Type B pancreatic cell (in vitro differentiated cells): ENCODE measurements around the gene IQSEC1. TPM values are rescaled to one million over a fixed set of nuclear protein-coding genes. Genes with fewer than 3 reads are reported as not detected.

Source experiments
- DNase-seq: peaks from one replicate; pipeline ENCODE4 v3.0.0; 2021; ENCODE audit warnings: mixed read lengths; ENCODE audit not compliant: unreplicated experiment; ENCODE audit errors: extremely low spot score
- H3K27ac Mint-ChIP-seq: 2 replicates; pipeline ENCODE4 v1.8.0; 2021; ENCODE audit warnings: mild to moderate bottlenecking, mixed read lengths
- H3K27me3 Mint-ChIP-seq: 2 replicates; pipeline ENCODE4 v1.8.0; 2021; ENCODE audit warnings: mixed read lengths
- H3K36me3 Mint-ChIP-seq: 2 replicates; pipeline ENCODE4 v1.8.0; 2021; ENCODE audit warnings: mixed read lengths
- H3K4me1 Mint-ChIP-seq: one replicate; pipeline ENCODE4 v1.8.0; 2021; ENCODE audit warnings: mixed read lengths; ENCODE audit not compliant: unreplicated experiment
- H3K4me3 Mint-ChIP-seq: 2 replicates; pipeline ENCODE4 v1.8.0; 2021; ENCODE audit warnings: mild to moderate bottlenecking, mixed read lengths
- H3K9me3 Mint-ChIP-seq: 2 replicates; pipeline ENCODE4 v1.8.0; 2021; ENCODE audit warnings: mixed read lengths
- total RNA-seq: library from RNA; stranded (reverse); gene quantifications from 2 replicates; pipeline ENCODE4 v1.2.1, GENCODE V29; 2021; ENCODE audit warnings: low replicate concordance
- TF ChIP-seq, protein P1 (sequence below): fragments of 200-600 bp; sonication (generic); conservative IDR thresholded peaks from 2 replicates; pipeline ENCODE4 v1.5.0; 2021; ENCODE audit warnings: antibody characterized with exemption, mild to moderate bottlenecking

IQSEC1 gene
- total RNA-seq, 1 donor from 2014 or later, result 33.1 TPM

DNA sequence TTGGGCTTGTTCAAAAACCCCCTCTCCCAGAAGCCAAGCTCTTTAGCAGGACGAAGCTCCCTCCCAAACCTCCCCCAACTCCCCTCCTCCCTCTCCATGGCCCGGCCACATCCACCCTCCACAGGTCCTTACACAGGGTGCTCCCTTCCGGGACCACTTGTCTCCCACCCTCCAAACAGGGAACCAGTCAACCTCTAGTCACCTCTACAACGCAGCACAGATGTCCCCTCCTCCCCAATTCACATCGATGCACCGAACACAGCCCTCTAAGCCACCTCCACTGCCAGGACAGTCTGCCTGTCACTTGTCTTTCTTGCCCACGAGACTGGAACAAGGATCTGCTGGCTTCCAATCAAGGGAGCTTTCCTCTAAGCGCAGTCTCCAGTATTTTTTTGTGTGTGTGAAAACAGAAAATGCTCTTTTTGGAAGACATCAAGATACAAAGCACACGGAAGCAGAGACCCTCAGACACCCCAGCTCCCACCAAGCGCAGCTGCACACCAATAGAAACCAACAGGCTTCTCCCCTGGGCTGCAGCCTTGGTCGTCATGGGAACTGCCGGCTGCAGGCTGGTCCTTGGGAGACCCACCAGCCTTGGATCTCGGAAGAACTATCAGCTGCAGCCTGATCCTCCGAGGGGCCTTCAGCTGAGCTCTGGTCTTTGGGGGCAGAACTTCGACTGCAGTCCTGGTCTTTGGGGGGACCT lies 26.5 kb downstream of the IQSEC1 start:
- Mint-ChIP-seq H3K36me3 (no peaks in the 10 kb centered on the region), H3K27me3 (peaks cover 8% of the 10 kb centered on the region), H3K27ac (no peak overlapping the region), H3K9me3 (no peaks in the 10 kb centered on the region), H3K4me1 (peaks cover 34% of the 10 kb centered on the region), H3K4me3 (no peak overlapping the region)
- TF ChIP-seq, protein P1, sequence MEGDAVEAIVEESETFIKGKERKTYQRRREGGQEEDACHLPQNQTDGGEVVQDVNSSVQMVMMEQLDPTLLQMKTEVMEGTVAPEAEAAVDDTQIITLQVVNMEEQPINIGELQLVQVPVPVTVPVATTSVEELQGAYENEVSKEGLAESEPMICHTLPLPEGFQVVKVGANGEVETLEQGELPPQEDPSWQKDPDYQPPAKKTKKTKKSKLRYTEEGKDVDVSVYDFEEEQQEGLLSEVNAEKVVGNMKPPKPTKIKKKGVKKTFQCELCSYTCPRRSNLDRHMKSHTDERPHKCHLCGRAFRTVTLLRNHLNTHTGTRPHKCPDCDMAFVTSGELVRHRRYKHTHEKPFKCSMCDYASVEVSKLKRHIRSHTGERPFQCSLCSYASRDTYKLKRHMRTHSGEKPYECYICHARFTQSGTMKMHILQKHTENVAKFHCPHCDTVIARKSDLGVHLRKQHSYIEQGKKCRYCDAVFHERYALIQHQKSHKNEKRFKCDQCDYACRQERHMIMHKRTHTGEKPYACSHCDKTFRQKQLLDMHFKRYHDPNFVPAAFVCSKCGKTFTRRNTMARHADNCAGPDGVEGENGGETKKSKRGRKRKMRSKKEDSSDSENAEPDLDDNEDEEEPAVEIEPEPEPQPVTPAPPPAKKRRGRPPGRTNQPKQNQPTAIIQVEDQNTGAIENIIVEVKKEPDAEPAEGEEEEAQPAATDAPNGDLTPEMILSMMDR, result no peak
- no peak for DNase-seq

GRCh38 chr3:13045904-13046568 lies 27.2 kb downstream of the IQSEC1 start:
- Mint-ChIP-seq H3K27ac (no peak overlapping the region), H3K4me3 (no peak overlapping the region), H3K4me1 (peaks cover 36% of the 10 kb centered on the region), H3K9me3 (no peaks in the 10 kb centered on the region), H3K27me3 (peaks cover 11% of the 10 kb centered on the region), H3K36me3 (no peaks in the 10 kb centered on the region)
- TF ChIP-seq, protein P1, result no peak
- DNase-seq, result no peak

DNA sequence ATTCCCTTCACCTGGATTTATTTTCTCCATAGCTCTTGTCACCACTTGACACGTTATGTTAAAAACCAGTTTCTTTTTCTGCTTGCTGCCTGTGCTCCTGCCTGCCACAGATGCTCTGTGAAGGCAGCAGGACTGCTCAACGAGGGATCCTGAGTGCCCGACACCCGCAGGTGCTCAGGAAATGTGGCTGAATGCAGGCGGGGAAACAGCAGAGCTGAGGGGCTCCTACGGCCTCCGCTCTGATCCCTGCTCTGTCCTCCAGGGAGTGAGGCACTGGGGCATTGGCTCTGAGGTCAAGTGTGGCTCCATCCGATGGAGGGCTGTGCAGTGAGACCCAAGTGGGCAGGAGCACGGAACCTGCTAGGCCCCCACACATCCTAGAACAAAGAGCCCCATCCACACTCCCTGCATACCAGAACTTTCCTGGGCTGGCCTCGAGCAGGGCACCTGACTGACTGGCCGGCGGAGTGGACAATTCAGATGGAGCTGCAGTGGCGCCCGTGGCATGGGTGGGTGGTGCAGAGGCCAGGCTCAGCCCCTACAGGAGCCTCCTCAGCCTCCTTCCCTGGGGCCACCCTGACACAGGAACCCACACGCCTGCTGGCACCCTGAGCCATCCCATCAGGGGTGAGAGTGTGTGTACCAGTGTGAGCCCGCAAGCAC lies 27.9 kb downstream of the IQSEC1 start:
- Mint-ChIP-seq H3K27me3 (peaks cover 11% of the 10 kb centered on the region), H3K4me3 (no peak overlapping the region), H3K27ac (no peak overlapping the region), H3K9me3 (no peaks in the 10 kb centered on the region), H3K4me1 (peaks cover 39% of the 10 kb centered on the region), H3K36me3 (no peaks in the 10 kb centered on the region)
- no peak for DNase-seq
- TF ChIP-seq, protein P1, result no peak

DNA sequence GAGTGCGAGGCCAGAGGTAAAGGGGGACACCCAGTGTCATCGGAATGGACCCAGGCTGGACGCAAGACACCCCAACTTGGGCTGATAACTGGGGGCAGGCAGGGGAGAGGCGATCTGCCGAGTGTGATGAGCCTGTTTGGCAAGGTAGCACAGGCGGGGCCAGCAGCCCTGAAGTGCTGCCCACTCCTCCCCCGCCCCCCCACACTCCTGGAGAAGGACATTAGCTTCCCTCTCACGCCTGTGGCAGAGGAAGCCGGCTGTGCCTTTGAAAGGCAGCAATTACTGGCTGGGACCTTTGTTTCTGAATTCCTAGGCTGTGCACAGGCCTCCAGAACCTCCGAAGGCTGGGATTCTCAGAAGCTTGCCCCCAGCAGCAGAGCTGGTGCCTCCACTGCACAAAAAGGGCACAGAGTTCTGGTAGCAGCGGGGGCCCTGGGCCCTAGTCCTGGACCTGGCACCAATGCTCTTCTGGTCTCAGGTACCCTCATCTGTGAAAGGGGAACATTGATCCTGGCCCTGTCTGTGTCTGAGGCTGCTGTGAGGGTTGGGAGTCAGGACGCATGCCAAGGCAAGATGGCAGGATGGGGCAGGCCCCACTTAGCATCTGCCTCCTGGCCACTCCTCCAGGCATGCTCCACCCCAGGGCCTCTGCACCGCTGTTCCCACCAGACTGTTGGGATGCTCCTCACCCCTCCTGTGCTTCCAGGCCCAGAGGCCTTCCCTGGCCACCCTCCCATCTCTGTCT lies 28.6 kb downstream of the IQSEC1 start:
- no peak for DNase-seq
- Mint-ChIP-seq H3K4me3 (no peak overlapping the region), H3K27me3 (peaks cover 11% of the 10 kb centered on the region), H3K36me3 (no peaks in the 10 kb centered on the region), H3K4me1 (peaks cover 45% of the 10 kb centered on the region), H3K9me3 (no peaks in the 10 kb centered on the region), H3K27ac (no peak overlapping the region)
- TF ChIP-seq, protein P1, result no peak

- H3K4me3 Mint-ChIP-seq, result no peak overlapping the region
- H3K27ac Mint-ChIP-seq, result no peak overlapping the region
- TF ChIP-seq, protein P1, result no peak
- H3K4me1 Mint-ChIP-seq, result peaks cover 45% of the 10 kb centered on the region
- H3K36me3 Mint-ChIP-seq, result no peaks in the 10 kb centered on the region
- DNase-seq, result no peak
- peaks cover 11% of the 10 kb centered on the region for H3K27me3 Mint-ChIP-seq
- H3K9me3 Mint-ChIP-seq, result no peaks in the 10 kb centered on the region
These were observed 29.6 kb downstream of the IQSEC1 start for GRCh38 chr3:13043656-13044055.
